HG02763 (cell line): Measurements from ENCODE around the gene ZFR.

Experiments used
- ATAC-seq: cut with Tn5 transposase; IDR thresholded peaks from one replicate; pipeline ENCODE4 v1.9.1; 2021; ENCODE audit warnings: mild to moderate bottlenecking, moderate library complexity; ENCODE audit not compliant: unreplicated experiment

ZFR gene

DNA sequence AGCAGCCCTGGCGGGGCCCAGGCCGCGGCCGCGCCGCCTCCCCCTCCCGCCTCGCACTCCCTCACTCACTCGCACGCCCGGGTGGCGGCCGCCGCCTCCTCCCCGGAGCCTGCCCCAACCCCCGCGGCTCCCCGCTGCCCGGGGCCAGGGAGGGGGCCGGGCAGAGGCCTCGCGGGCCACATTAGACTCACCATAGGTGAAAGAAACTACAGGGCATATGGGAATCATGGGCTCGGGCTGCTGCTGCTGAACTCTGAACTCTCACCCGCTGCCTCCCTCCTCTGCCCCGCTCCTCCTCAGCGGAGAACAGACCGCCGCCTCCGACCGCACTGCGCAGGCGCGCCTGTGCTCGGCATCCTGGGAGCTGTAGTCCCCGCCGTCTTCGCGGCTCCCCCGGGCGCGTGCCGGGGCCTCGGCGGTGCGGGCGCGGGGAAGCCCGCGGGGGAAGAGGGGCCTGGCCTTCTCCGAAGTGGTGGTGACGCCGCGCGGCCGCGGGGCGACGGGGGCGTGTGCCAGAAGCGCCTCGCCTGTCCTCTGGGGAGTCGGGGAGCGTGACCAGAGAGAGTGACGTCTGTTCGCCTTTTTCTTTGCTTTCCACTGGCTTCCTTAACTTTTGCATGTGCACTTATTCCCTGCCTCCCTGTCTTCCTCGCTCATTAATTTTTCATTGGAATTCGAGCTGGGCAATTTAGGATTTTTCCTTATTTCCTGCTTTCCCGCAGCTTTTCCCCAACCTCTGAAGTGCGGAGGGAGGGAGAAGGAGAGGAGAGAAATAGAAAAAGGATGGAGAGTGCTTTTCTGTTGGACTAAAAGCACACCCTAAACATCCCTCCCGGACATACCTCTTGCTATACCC, at the start of gene ZFR:
Gene ZFR, minus strand, starts transcription at position 310 of the 856 bp plus-strand sequence. Its CDS starts 82 bp downstream, at position 228.
- peak; percentile 85 for ATAC-seq

DNA sequence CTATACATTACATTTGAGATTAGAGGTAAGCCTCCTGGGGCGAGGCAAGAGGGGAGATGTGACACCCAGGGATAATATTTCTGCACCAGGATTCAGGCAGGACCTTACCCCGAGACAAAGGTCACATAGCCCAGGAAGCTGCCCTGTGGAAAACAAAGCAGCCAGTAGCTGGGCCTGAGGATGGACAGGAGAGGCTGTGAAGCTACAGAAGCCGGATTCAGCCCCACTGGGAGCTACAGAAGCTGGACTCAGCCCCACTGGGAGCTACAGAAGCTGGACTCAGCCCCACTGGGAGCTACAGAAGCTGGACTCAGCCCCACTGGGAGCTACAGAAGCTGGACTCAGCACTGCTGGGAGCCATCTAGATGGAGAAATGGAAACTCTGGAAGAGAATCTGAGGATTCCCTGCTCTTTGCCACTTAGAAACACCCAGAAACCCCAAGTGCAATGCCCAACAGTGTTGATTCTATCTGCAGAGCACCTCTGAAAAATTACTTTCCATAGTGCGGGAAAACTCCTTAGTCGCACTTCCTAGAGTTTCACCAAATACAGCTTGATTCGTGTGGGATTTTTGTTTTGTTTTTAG, 46.5 kb upstream of the ZFR start:
- ATAC-seq, result no peak

DNA sequence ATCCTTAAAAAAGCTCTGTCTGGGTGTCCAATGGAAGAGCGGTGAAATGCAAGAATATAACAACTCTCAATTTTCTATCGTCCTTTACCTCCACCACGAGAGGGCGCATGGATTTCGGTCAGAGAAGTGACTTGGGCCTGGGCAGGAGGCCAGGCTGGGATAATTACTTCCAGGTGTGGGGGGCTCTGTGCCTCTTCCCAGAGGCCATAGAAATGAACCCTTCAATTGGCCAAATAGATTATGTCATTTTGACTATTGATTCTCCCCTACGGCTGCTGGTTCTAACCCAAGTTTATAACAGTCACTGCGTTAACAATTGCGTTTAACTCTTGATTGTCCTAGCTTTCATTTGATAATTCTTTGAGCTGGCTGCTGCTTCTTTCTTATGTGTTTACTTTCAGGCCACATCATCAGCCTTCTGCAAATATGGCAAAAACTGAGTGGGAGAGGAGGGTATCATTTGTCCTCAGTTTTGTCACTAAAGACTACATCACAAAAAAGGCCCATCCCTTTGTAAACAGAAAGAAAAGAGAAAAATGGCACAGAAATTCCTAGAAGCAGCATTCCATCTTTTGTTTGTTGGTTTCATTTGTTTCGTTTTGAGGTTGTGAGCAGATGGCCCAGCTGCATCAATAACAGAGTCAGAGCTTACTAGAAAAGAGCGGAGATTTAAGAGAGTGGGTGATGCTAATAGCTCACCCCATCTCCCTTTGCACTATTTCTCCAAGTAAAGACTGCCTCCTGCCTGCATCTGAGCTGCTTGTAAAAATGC, 45.4 kb upstream of the ZFR start:
- no peak for ATAC-seq

DNA sequence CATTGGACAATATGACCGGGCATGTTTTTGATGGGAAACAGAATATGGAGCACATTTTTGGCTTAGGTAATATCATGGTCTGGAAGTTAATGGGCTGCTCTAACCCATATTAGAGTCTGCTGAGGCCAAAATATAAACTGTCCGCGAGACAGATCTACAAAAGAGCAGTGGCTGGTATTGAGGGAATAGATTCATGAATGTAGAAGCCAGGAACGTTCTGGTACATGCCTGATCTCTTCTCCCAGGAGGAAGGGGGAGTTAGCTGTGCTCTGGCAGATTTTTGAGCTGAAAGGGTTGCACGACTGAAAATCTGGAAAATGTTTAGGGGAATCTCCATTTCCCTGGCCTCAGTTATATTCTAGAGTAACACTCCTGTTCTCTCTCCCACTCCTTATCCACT, 42.9 kb upstream of the ZFR start:
- ATAC-seq, result no peak

DNA sequence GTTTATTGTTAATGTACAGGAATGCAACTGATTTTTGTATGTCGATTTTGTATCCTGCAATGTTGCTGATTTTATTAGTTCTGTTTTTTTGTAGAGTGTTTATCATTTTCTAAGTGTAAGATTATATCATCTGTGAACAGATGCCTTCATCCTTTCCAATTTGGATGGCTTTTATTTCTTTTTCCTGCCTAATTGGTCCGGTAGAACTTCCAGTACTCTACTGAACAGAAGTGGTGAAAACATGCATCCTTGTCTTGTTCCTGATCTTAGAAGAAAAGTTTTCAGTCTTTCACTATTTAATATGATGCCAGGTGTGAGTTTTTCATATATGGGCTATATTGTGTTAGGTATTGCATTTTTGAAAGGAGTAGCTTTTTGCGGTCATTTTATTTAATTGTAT, 42.5 kb upstream of the ZFR start:
- ATAC-seq, result no peak

DNA sequence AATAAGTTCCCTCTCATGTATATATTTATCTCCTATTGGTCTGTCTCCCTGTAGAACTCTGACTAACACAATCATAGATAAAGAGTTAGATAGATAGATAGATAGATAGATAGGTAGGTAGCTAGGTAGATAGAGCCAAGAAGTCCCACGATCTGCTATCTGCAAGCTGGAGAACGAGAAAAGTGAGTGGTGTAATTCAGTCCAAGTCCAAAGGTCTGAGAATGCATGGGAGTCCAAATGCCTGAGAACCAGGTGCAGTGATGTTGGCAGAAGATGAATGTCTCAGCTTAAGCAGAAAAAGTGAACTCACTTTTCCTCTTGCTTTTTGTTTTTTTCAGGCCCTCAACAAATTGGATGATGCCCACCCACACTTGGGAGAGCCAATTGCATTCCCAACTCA, 37.7 kb upstream of the ZFR start:
- no peak for ATAC-seq

DNA sequence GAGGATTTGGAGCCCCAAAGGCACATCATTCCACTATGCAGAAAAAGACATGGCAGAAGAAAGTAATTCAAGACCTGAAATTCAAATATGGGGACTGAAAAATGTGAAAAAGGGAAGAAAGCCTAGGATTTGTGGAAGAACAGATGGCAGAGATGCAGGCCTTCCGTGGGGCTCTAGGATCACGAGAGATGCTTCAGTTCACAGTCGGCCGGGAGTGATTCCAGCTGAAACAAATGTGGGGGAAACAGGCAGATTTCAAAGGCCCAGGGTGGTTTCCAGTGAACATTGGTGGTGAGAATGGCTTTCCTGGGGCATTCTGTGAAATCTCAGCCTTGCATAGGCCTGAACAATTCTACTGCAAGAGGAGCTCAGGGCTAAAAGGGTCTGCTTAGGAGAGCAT, 34.6 kb upstream of the ZFR start:
- no peak for ATAC-seq

DNA sequence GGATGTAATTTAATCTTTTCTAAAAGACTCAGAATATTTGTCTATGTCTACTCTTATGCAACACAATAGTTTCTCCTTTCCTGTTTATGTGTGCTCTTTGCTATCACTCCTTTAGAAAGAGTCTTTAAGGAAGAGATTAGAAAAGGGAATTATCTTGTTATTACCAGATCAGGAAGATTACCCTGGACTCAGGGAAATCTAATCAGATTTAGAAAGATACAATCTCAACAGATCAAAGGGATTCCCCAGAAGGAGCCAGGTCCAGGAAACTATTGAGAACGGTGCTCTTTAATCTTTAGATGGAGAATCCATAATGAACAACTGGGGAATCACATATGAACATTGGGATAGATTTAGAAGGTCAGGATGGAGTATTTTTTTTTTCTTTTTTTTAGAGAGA, 32.4 kb upstream of the ZFR start:
- ATAC-seq, result no peak

DNA sequence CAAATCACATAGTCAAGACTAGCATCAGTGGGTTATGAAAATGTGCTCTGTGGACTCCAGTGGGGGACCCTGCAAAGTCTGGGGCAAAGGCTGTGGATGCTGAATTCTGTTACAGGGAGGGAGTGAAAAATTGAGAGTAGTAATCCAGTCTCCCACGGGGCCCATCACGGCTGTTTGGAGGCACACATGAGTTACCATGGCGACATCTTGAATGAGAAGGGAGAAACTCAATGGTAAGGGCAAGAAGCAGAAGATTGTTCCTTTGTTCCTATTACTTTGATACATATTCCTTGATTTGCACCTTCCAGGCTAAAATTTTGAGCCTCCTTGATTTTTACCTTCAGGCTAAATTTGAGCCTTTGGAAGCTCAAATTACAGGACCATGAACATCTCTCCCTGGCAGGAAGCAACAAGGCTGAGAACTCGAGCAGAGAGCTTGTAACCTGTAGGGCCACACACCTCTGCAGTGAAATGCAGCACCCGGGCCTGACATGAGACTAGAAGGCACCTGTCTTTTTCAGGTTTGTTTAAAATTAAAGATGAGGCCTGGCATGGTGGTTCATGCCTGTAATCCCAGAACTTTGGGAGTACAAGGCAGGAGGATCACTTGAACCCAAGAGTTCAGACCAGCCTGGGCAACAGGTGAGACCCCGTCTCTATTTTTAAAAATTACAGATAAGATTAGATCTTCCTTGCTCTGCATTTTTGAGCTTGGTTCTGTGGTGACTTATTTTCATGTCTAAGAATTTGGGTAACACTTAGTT, 31.0 kb upstream of the ZFR start:
- no peak for ATAC-seq

DNA sequence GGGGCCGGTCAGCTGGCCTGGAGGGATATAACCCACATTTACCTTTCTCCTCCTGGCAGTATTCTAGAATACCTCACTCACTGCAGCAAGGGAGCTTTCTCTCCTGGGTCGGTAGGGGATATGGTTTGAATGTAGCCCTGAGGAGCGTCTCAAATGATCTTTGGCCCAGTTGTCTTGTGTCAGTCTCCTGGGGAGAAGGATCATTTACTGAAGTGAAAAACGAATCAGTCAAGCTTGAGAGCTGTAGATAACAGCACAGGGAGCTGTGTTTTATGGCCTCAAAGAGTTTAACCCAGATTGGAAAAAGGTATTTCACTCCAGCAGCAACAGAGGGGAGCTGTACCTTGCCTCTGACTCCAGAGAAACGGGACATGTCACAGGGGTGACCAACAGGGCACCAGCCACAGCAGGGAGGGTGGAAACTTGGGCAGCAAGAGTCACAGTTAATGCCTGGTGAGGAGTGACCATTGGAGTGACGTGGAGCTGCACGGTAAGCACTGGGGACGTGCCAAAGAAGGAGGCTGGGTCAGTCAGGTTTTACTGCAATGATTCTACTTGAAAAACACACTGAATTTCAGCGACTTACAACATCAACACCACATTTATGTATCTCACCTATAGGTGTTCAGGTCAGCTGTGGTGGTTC, 29.8 kb upstream of the ZFR start:
- ATAC-seq, result no peak

DNA sequence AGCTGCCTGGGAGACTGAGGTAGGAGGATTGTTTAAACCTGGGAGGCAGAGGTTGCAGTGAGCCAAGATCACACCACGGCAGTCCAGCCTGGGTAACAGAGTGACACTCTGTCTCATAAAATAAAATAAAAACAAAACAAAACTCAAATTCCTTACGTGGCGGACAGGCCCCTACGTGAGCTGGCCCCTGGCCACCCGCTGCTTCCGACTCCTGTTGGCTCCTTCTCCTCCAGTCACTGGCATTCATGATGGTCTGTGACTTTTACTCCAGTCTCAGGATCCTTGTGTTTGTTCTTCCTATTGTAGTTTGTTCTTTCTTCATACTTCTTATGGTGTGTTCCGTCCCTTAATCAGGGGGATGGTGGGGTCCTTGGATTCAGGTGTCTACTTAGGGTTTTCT, 28.5 kb upstream of the ZFR start:
- no peak for ATAC-seq

DNA sequence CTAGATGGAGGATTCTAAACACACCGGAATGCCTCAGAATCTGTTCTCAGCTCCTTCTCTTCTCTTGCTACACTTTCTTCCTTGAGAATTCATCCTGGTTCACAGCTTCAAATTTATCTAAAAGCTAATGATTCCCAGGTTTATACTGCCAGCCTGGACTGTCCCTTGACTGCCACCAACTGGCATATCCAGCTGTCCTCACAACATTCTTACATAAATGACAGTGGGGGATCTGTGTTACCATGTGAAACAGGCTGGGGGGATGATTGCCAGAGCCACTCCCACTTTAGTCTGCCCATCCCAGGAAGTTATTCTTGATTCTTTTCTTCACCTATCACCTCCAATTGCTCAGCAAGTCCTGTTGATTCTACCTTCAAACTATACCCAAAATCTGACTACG, 27.2 kb upstream of the ZFR start:
- ATAC-seq, result no peak

DNA sequence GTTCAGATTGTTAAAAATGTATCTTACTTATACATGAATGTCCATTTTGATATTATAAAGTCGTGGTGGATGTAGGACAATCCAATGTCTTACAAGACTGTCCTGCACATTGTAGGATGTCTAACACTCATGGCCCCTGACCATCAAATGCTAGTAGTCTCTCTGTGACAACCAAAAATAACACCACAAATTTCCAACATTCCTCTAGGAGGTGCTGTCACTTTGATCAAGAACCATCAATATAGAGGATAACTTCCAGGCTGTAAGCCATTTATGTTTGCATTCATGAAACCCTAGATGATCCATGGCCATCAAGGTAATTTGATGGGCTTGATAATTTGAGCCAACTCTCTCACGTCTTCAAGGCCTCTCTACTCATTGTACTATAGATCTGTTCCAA, 20.5 kb upstream of the ZFR start:
- ATAC-seq, result no peak

DNA sequence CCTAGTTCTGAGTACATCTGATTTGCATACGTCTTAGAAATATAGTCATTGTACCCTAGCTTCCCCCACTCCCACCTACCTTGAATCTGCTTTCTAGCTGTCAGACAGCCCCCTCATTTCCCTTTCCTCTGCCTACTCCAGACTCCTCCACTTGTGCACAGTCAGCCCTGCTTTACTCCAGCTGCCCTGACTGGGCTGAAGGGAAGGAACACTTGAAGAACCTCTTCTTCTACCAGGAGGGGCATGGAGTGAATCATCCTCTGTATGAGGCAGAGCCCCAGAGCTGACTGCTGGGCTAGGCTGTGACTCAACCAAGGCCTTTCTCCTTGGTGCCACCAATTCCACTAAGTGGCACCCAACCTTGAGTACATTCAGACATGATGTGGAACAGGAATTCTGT, 18.1 kb upstream of the ZFR start:
- ATAC-seq, result no peak

DNA sequence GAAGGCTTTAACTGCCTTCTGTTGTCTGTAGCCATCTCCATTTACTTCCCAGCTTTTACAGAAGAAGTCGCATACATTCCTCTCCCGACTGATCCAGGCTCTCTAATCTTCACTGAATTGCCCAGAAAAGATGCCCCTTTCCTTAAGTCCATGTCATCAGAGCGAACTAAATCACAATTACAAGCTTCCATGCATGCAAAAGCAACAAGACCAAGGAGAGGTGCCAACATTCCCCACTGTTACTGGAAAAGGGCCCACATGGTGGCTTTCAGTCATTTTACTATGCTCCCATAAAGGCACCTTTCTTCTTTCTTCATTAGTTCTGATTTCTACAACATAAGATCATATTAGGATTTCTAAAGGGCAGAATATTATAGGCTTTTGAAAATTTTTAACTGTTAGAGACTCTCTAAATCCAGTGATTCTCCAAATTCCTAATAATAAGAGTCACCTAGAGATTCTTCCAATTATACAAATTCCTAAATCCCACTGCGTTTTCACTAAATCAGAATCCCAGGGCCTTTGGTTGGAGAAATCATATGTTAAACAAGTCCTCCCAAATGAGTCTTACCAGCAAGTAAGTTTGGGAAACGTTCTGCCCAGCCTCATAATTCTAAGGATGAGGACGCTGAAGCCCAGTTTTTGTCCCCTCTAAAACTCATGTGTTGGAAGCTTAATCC, 17.0 kb upstream of the ZFR start:
- ATAC-seq, result no peak

DNA sequence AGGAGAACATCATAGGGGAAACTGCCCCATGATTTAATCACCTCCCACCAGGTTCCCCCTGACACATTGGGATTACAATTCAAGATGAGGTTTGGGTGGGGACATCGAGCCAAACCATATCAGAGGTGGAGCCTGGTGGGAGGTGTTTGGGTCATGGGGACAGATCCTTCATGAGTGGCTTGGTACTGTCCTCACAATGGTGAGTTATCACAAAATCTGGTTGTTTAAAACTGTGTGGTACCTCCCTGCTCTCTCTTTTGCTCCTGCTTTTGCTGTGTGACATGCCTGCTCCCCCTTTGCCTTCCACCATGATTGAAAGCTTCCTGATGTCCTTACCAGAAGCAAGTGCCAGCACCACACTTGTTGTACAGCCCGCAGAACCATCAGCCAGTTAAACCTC, 16.2 kb upstream of the ZFR start:
- no peak for ATAC-seq

DNA sequence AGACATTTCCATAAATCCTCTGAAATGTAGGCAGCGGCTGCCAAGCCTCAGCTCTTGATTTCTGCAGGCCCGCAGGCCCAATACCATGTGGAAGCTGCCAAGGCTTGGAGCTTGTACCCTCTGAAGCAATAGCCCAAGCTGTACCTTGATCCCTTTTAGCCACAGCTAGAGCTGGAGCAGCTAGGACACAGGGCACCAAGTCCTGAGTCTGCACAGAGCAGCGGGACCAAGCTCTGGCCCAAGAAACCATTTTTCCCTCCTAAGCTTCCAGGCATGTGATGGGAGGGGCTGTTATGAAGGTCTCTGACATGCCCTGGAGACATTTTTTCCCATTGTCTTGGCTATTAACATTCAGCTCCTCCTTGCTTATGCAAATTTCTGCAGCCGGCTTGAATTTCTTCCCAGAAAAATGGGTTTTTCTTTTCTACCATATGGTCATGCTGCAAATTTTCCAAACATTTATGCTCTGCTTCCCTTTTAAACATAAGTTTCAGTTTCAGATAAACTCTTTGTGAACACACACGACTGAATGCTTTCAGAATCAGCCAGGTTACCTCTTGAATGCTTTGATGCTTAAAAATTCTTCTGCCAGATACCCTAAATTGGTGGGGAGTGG, 14.4 kb upstream of the ZFR start:
- ATAC-seq, result no peak

DNA sequence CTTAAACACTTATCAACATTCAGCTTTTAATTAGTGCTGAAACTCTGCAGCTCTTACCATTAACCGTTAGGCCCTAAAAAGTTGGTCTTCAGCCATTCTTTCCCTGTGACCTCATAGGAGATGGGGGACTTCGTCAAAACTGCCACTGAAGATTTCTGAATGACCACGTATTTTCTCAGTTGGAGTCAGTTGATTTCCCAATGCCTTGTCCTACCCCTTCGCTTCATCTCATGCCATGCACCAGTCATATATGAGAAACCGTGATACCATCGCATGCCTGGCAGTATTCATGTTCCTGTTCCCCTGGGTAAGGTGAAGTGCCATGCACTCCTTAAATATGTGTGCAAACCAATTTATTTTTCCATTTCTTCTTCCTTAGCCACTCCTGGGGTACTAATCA, 10.8 kb upstream of the ZFR start:
- ATAC-seq, result no peak

DNA sequence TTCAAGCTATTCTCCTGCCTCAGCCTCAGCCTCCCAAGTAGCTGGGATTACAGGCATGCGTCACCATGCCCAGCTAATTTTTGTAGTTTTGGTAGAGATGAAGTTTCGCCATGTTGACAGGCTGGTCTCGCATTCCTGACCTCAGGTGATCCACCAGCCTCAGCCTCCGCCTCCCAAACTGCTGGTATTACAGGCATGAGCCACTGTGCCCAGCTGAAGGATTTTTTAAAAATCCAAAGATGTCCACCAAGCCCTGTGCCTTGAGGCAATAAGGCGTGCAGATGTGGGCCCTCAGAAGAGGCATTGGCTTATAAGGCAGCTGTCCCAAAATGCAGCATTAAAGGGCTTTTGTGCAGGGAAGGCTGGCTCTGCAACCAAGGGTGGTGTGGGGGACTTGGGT, 10.3 kb upstream of the ZFR start:
- no peak for ATAC-seq

DNA sequence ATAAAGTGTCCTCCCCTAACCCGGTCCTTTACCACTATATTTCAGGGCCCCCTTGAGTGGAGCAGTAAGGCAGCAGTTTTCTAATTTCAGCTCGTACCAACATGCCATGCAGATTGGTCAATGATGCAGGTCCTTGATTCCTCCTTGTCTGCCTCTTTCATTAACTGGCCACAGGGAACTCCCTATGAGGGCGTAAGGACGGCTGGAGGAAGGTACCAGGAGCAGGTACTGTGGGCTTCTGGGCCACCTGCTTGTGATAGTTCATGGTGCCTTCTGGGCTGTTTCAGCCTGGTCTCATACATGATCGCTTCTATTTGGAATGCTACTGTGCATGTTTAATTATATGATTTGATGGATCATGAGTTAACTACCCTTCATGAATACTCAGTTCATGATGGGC, 9.4 kb upstream of the ZFR start:
- no peak for ATAC-seq
